H4 (cell line): ENCODE data around the gene TMEM181. TPM values are rescaled to one million over a fixed set of nuclear protein-coding genes. Genes with fewer than 3 reads are reported as not detected.
"Not testable (repeated sequence)": the region's sequence is repeated elsewhere in the genome, so short reads cannot be mapped to it uniquely, and the experiment has no call there.

ENCODE experiments used
- DNase-seq: peaks from one replicate; pipeline ENCODE4 v3.0.0-alpha.2; 2015; ENCODE audit warnings: low spot score
- total RNA-seq: library from RNA; depleted of rRNA; stranded (reverse); fragments of >200 nt; shearing (Covaris generic); gene quantifications from 2 replicates; pipeline ENCODE4 v1.2.3, GENCODE V29; 2014

Gene TMEM181
- total RNA-seq, 1 experiment from 2014 or later: 16.1 TPM

GRCh38 chr6:158595223-158595622 is 35.3 kb downstream of the TMEM181 start:
- no peak for DNase-seq

- no peak for DNase-seq
Measured at GRCh38 chr6:158596861-158597260, 37.0 kb downstream of the TMEM181 start.

DNA sequence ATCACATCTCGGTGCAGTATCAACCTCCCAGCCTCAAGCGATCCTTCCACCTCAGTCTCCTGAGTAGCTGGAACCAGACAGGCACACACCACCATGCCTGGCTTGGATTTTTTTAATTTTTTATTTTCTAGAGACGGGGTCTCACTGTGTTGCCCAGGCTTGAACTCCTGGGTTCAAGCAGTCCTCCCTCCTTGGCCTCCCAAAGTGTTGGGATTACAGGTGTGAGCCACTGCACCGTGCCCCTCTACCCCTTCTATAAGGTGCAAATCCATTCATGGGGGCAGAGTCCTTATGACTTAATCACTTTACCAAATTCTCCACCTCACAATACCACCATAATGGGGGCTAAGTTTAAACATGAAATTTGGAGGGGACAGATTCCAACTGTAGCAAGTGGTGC is 37.7 kb downstream of the TMEM181 start:
- DNase-seq: no peak

DNA sequence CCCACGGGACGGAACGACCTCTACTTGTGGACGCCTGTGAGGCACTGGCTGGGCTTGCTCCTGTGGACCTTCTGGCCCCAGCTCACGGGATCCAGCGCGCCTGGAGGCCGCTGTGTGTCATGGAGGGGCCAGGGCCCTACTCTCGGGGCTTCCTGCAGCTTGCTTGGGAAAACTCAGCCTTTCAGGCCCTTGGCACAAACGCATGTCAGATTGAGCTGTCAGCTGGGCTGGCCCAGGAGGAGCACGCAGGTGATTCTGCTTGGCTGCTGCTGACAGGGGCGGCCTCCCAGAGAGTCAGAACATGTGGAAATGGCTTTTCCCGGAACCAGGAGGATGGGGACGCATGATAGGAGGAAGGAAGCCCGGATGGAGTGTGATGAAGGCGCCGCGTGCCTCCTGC is 39.7 kb downstream of the TMEM181 start:
- DNase-seq: no peak

GRCh38 chr6:158603261-158604047 is 43.6 kb downstream of the TMEM181 start:
- DNase-seq: no peak

DNA sequence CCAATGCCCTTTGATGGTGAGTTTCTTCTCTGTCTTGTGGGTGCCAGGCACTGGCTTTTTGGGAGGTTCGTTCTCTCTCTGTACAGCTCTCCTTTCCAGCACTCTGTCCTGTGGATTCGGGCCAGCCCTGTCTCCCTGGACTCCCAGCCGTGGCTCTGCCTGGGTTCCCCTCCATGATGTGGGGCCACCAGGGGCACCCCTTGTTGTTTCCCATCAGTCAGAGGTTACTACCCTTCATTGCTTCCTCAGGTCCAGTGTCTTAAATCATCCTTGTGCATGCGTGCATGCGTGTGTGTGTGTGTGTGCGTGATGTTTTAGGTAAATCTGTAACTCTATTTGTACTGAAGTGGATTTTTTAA is 44.1 kb downstream of the TMEM181 start:
- DNase-seq: no peak

DNA sequence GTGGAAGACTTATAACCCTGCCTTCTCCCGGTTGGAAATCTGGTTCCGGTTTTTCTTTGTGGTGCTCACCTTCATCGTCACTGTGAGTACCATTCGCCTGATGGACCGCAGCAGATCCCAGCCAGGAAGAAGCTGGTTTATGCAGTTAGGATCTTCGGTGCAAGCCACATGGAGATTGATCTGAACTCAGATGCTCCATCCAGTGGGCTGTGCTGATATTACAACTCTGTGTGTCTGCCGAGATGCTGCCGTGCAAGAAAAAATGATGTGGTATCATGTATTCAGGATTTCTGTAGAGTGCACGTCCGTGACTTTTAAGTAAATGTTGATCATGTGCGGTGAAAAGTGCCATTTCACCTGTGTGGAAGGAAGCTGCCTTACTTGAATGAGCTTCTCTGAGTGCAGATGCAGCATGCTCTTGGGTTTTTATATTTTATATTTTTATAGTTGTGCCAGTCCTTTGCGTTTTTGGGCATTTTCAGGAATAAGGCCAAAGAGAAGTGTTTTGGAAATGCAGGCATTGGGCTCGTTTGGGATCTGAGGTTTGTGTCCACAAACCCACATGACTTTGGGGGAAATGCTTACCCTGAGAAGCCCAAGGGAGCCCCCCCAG is 45.5 kb downstream of the TMEM181 start:
- DNase-seq: peak; percentile 29

GRCh38 chr6:158606011-158606410 is 46.1 kb downstream of the TMEM181 start:
- not testable (repeated sequence) for DNase-seq

DNA sequence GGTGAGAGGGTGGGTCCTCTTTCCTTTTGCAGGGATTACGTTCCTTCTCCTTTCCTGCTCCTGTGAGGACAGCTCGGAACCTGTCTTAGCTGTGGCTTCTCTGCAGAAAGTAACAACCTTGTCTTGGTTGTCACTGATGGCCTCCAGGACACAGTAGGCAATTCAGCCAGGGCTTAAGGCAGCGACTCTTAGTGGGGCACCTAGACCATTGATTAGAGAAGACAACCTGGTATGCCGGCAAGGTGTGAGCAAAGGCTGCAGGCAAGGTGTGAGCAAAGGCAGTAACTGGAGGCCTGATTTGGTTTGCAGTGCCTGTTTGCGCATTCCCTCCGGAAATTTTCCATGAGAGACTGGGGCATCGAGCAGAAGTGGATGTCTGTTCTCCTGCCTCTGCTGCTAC is 47.0 kb downstream of the TMEM181 start:
- DNase-seq: no peak

GRCh38 chr6:158607411-158608170 is 47.7 kb downstream of the TMEM181 start:
- no peak for DNase-seq

GRCh38 chr6:158608221-158608620 is 48.3 kb downstream of the TMEM181 start:
- DNase-seq: no peak

GRCh38 chr6:158609455-158610155 is 49.7 kb downstream of the TMEM181 start:
- no peak for DNase-seq

GRCh38 chr6:158610319-158610968 is 50.6 kb downstream of the TMEM181 start:
- DNase-seq: no peak

DNA sequence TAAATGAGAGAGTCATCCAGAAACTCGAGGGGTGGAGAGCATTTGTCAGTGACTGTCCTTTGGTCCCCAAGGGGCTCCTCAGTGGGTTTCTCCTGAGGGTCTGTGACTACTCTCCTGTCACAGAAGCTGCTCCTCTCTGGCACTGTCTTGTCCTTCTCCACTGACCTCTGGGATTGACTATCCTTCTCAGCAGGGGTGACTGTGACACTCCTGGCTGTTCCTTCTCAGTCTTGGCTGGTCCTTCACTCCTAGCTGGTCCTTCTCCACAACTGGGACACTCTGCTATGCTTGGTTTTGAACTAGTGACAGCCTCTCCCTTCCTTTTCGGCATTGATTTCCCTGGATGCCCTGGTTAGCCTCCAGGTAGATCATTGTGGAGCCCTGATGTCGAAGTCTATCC is 51.1 kb downstream of the TMEM181 start:
- DNase-seq: no peak

DNA sequence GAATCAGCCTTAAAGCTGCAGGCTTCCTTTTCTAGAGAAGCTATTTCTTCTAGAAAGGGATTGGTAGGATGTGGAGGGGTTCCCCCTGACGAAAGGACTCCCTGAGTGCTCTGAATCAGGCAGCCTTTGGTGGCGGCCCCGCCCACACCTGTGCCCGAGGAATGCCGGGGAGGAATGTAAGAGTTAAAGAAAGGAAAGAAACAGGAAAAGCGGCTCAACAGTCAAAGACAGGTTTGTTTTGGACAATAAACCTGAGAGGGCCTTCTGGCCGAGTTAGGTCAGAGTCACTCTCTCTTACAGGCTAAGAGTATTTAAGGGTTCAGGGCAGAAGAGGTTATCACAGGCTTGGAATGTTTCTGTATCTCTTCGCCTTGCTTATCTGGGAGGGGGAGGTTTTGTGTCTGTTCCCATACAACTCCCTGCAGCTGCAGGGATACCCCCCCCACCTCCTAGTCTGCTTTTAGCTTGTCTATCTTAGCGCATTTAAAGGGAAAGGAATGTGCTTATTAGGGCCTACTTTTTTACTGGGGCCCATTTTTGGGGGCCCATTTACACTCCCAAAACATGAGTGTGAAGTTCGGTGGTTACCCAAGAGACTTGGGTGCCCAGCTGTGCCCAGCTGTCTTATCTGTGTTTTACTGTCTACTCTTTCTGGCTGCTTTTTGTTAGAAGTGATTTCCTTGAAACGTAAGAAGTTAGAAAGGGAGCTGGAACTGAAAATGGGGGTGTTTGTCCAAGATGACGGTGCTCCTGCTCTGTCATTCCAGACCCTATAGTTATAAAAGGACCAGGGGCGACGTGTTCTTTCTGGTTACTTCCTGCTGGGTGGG is 51.9 kb downstream of the TMEM181 start:
- no peak for DNase-seq

DNA sequence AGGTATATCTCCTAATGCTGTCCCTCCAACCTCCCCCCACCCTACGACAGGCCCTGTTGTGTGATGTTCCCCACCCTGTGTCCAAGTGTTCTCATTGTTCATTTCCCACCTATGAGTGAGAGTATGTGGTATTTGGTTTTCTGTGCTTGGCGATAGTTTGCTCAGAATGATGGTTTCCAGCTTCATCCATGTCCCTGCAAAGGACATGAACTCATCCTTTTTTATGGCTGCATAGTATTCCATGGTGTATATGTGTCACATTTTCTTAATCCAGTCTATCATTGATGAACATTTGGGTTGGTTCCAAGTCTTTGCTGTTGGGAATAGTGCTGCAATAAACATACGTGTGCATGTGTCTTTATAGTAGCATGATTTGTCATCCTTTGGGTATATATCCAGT is 54.7 kb downstream of the TMEM181 start:
- not testable (repeated sequence) for DNase-seq

DNA sequence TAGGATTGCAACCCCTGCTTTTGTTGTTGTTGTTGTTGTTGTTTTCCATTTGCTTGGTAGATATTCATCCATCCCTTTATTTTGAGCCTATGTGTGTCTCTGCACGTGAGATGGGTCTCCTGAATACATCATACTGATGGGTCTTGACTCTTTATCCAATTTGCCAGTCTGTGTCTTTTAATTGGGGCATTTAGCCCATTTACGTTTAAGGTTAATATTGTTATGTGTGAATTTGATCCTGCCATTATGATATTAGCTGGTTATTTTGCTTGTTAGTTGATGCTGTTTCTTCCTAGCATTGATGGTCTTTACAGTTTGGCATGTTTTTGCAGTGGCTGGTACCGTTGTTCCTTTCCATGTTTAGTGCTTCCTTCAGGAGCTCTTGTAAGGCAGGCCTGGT is 58.4 kb downstream of the TMEM181 start:
- DNase-seq: not testable (repeated sequence)

DNA sequence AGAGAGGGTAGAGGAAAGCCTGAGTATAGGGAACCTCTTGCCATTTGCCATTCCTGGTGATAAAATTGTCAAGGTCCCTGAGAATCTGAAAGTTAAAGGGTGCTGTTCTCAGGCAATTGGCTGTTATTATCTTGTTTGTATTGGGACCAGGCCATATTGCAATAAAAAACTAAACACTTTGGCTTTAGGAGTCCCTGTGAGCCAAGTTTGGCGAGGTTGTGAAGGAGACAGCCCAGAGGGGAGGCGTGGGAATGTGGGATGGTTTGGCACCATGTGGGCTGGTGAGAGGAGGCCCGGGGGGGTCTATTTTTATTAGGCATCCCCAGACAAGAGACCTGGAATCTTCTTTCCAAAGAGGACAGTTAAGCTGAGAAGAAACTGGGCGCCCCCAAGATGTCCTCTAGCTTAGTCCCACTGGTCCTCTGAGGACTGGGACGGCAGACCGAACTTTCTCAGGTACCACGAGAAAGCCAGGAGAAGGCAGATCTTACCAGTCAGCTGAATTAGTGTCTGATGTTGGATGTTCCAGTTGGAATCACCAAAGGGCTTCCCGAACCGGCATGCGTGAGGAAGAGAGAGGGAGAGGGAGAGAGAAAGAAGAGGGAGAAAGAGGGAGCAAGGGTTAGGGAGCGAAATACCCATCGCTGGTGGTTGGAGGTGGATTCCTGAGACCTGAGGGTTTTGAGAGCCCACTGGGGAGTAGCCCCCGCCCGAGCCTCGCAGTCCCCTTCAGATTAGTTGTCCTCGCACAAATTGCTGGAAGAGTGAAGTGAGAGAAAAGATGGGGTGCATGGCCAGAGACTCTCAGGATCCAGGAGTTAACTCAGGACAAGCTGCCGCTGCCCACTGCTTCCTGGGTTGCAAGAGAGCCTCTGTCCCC is 60.3 kb downstream of the TMEM181 start:
- DNase-seq: no peak

- DNase-seq: no peak
Measured at GRCh38 chr6:158620963-158621693, 61.2 kb downstream of the TMEM181 start.
